ENCODE results near the gene ARL6IP6.
"Not testable (repeated sequence)": the region's sequence is repeated elsewhere in the genome, so short reads cannot be mapped to it uniquely, and the experiment has no call there.

ARL6IP6 gene

GRCh38 chr2:152718076-152718908 is at the start of gene ARL6IP6:
ARL6IP6 (plus strand) TSS chr2:152718620; CDS start chr2:152718625, 5 bp downstream.
- peak; percentile 98 for DNase-seq

- no peak for DNase-seq
These were observed 44.1 kb upstream of the ARL6IP6 start for GRCh38 chr2:152674334-152674733.

GRCh38 chr2:152676461-152676860 is 42.0 kb upstream of the ARL6IP6 start:
- no peak for DNase-seq

GRCh38 chr2:152678808-152679207 is 39.6 kb upstream of the ARL6IP6 start:
- no peak for DNase-seq

DNA sequence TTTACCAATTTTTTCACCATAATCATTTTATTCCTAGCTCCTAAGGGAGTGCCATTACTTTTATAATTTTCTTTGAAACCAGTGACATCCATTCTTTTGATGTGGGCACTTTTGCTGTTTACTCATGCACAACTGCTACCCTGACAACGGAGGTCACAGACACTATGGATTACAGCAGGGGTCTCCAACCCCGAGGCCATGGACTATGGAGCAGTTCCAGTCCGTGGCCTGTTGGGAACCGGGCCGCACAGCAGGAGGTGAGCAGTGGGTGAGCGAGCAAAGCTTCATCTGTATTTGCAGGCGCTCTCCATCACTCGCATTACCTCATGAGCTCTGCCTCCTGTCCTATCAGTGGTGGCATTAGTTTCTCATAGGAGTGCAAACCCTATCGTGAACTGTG is 35.8 kb upstream of the ARL6IP6 start:
- DNase-seq: no peak

DNA sequence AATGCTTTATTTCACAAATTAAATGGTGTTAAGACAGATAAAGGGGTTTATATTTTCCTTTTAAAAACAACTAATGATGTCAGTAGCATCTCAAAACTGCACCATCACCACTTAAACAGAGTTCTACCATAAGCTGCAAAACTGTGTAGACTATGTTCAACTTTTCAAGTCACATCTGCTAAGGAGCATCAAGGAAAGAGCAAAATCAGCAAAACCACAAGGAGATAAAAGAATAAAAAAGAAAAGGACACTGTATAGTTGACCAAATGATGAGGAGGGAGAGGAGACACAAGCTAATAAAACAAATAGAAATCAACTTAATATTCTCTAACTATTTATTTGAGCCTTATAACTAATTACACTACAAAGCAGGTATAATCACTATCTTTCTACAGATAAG is 35.0 kb upstream of the ARL6IP6 start:
- no peak for DNase-seq

DNA sequence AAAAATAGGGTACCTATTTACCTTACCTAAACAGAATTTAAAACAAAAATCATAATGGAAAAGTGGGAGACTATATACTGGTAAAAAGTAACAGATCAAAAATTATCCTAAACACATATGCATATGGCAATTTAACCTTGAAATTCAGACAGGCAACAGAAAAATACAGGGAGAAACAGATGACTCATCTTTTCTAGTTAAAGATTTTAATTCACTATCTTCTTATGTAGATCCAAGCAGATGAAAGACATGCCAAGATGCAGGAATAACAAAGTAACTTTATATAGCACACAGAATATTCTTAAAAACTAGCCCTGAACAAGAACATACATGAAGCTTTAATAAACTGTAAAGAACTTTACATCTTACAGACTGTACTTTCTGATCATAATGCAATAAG is 32.1 kb upstream of the ARL6IP6 start:
- no peak for DNase-seq

- no peak for DNase-seq
These were observed 25.4 kb upstream of the ARL6IP6 start for GRCh38 chr2:152693033-152693432.

- DNase-seq: peak; percentile 79
These were observed 24.2 kb upstream of the ARL6IP6 start for GRCh38 chr2:152694161-152694661.

- DNase-seq: no peak
These were observed 22.7 kb upstream of the ARL6IP6 start for GRCh38 chr2:152695763-152696162.

- DNase-seq: no peak
These were observed 21.9 kb upstream of the ARL6IP6 start for GRCh38 chr2:152696476-152696875.

GRCh38 chr2:152701198-152701597 is 17.2 kb upstream of the ARL6IP6 start:
- no peak for DNase-seq

DNA sequence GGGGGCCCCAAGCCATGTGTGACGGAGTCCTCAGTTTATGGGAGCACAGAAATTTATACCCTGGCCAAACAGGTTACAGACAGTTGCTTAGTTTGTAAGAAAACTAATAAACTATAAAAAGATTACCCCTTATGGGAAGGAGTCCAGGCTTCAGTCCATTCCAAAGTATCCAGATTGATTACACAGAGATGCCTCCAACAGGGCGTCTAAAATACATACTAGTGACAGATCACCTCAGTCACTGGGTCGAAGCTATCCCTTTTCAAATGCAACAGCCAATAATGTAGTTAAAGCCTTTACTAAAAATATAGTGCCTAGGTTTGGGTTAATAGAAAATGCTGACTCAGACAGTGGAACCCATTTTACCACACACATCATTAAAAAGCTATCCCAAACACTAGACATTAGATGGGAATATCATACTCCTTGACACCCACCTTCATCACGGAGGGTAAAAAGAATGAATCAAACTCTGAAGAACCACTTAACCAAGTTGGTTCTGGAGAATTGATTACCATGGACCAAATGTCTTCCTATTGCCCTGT is 11.9 kb upstream of the ARL6IP6 start:
- no peak for DNase-seq

GRCh38 chr2:152708742-152709141 is 9.7 kb upstream of the ARL6IP6 start:
- DNase-seq: no peak

- DNase-seq: no peak
These were observed 7.7 kb upstream of the ARL6IP6 start for GRCh38 chr2:152710713-152711112.

DNA sequence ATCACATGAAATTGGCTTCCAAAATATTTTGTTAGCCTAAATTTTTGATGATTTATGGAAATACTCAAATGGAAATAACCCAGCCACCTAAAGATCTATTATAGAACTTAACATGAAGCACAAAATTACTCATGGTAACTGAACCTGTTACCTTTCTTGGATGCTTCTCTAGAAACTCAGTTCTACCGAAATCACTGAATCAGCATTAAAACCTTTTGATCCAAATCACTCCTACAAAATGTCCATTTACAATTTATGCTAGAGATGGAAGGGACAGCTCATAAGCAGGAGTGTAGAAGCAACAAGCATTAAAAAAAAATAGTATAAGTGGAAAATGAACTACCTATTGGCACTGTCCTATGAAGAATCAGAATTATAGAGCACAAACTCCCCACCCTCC is 3.3 kb upstream of the ARL6IP6 start:
- no peak for DNase-seq

GRCh38 chr2:152715854-152716428 is 2.5 kb upstream of the ARL6IP6 start:
- DNase-seq: peak; percentile 68

DNA sequence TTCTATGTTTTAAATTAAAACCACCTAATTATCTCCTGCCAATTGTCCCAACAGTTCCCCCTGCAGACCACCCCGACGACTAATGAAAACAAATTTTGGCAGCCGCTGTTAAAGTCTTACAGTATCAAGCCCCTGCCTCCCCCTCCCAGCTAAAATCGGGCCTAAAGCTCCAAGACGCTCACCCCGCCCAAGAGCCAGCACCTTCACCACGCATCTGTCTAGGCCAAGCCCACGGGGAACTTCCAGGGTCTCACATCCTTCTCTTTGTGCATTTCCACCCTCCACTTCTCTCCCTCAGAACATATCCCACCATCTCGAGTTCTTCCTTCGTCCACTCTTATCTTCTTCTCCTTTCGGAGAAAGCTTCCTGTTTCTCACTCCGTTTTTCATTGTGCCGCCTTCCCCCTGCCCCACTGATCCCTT is 1.6 kb upstream of the ARL6IP6 start:
- peak; percentile 80 for DNase-seq

GRCh38 chr2:152717228-152718075 is 968 bp upstream of the ARL6IP6 start, which contains the start of gene PRPF40A:
PRPF40A (minus strand) TSS chr2:152717461; CDS start chr2:152717439, 22 bp downstream.
- peak; percentile 99 for DNase-seq

DNA sequence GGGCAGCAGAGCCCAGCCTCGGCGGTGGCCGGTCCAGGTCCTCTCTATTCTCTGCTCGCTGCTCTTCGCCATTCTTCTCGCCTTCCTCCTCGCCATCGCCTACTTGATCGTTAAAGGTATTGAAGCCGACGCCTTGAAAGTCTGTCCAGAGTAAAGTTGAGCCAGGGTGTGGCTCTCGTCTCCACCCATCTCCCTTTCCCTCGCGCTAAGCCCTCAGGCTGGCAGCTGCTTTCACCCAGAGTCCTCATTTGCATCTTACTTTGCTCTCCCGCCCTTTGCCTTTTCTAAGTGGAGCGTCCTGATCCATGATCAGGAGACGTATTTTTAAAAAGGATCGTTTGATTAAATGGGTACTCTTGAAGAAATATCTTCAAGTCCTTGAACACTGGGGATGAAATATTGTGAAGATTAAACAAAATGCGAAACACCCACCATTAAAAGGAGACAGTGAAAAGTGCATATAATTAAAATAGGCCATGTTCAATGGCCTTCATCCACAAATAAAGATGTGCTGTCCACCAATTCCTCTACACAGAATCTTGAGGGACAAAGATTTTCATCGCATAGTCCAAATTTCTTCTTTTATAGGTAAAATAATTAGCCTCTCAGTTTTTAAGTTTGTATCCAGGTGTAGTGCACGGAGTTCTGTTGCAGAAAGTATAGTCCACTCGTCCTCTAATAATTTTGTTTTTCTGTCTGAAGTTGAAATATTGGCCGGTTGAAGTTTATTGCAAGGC is 657 bp downstream of the ARL6IP6 start:
- no peak for DNase-seq

GRCh38 chr2:152720794-152721193 is 2.4 kb downstream of the ARL6IP6 start:
- DNase-seq: no peak

DNA sequence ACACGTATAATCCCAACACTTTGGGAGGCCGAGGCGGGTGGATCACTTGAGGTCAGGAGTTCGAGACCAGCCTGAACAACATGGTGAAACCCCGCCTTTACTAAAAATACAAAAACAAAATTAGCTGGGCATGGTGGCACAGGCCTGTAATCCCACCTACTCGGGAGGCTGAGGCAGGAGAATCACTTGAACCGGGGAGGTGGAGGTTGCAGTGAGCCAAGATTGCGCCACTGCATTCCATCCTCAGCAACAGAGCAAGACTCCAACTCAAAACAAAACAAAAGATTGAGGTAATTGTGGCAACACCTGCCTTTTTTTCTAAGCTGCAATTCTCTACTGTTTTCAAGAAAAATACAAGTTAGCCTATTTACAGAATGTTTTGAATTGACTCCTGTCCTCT is 4.2 kb downstream of the ARL6IP6 start:
- DNase-seq: not testable (repeated sequence)
